Esophagus muscularis mucosa (tissue), 4 donors: ENCODE measurements around the gene SUPT3H.

Experiments
- CTCF ChIP-seq, 3 experiments: fragments of 200-600 bp in 2 of 3; fragments of 450-650 bp in 1 of 3; sonication (generic) in 2 of 3; IDR thresholded peaks; one replicate each; pipeline ENCODE4 v1.5.1; 2017 to 2019; ENCODE audit warnings: antibody characterized with exemption in 3 of 3, mild to moderate bottlenecking in 2 of 3, moderate library complexity in 1 of 3
- EP300 ChIP-seq: sonication (generic); formaldehyde crosslinking; IDR thresholded peaks from one replicate; pipeline ENCODE4 v1.6.1; 2017; ENCODE audit warnings: antibody characterized with exemption
- POLR2A ChIP-seq: fragments of 450-650 bp; IDR thresholded peaks from one replicate; pipeline ENCODE4 v1.6.1; 2017; ENCODE audit warnings: antibody characterized with exemption, moderate library complexity, mild to moderate bottlenecking, low read depth
- POLR2AphosphoS5 ChIP-seq, 2 donors: sonication (generic); formaldehyde crosslinking; IDR thresholded peaks; one replicate each; pipeline ENCODE4 v1.6.1; 2017; ENCODE audit warnings: antibody characterized with exemption in 2 of 2

GRCh38 chr6:44789061-44789460 is 588.7 kb downstream of the SUPT3H start:
- no peak for TF ChIP-seq CTCF (IDR thresholded peaks at IDR 0.05)
- TF ChIP-seq POLR2A, result no peak
- no peak for TF ChIP-seq EP300
- TF ChIP-seq POLR2AphosphoS5 (IDR thresholded peaks at IDR 0.05), result no peak
